GM19240 (cell line): ENCODE measurements around the gene SYT14.
"Not testable (repeated sequence)": the region's sequence is repeated elsewhere in the genome, so short reads cannot be mapped to it uniquely, and the experiment has no call there.

Source experiments
- DNase-seq: peaks from one replicate; pipeline ENCODE4 v3.0.0; 2011; ENCODE audit warnings: low spot score; ENCODE audit not compliant: insufficient read length

SYT14 gene

GRCh38 chr1:210112906-210113305 is 174.9 kb downstream of the SYT14 start:
- DNase-seq: not testable (repeated sequence)

GRCh38 chr1:210117198-210117597 is 179.2 kb downstream of the SYT14 start:
- no peak for DNase-seq

GRCh38 chr1:210117681-210118170 is 179.7 kb downstream of the SYT14 start:
- DNase-seq: no peak

GRCh38 chr1:210123383-210123782 is 185.4 kb downstream of the SYT14 start:
- DNase-seq: no peak

GRCh38 chr1:210123924-210124589 is 186.0 kb downstream of the SYT14 start:
- no peak for DNase-seq

GRCh38 chr1:210124736-210125135 is 186.7 kb downstream of the SYT14 start:
- DNase-seq: no peak

GRCh38 chr1:210125143-210125542 is 187.1 kb downstream of the SYT14 start:
- no peak for DNase-seq

- no peak for DNase-seq
Observed at GRCh38 chr1:210129092-210129491, 191.1 kb downstream of the SYT14 start.

- DNase-seq: no peak
Observed at GRCh38 chr1:210129759-210130158, 191.7 kb downstream of the SYT14 start.

- DNase-seq: no peak
Observed at GRCh38 chr1:210132582-210132981, 194.6 kb downstream of the SYT14 start.

GRCh38 chr1:210143465-210144062 is 205.5 kb downstream of the SYT14 start:
- DNase-seq: no peak

- no peak for DNase-seq
Observed at GRCh38 chr1:210144736-210145135, 206.7 kb downstream of the SYT14 start.

GRCh38 chr1:210151052-210151672 is 213.1 kb downstream of the SYT14 start:
- no peak for DNase-seq

- no peak for DNase-seq
Observed at GRCh38 chr1:210159211-210159610, 221.2 kb downstream of the SYT14 start.

GRCh38 chr1:210170220-210170619 is 232.2 kb downstream of the SYT14 start:
- no peak for DNase-seq

- DNase-seq: no peak
Observed at GRCh38 chr1:210174133-210174532, 236.1 kb downstream of the SYT14 start.

GRCh38 chr1:210185063-210185462 is 247.0 kb downstream of the SYT14 start:
- no peak for DNase-seq

GRCh38 chr1:210187849-210188606 is 250.0 kb downstream of the SYT14 start:
- DNase-seq: not testable (repeated sequence)

- no peak for DNase-seq
Observed at GRCh38 chr1:210189426-210189825, 251.4 kb downstream of the SYT14 start.

GRCh38 chr1:210195635-210196160 is 257.7 kb downstream of the SYT14 start:
- DNase-seq: no peak

GRCh38 chr1:210196266-210196665 is 258.2 kb downstream of the SYT14 start:
- DNase-seq: not testable (repeated sequence)

GRCh38 chr1:210198840-210199239 is 260.8 kb downstream of the SYT14 start:
- no peak for DNase-seq
